ENCODE results near the gene SLC17A6.

- TF ChIP-seq, protein P1, sequence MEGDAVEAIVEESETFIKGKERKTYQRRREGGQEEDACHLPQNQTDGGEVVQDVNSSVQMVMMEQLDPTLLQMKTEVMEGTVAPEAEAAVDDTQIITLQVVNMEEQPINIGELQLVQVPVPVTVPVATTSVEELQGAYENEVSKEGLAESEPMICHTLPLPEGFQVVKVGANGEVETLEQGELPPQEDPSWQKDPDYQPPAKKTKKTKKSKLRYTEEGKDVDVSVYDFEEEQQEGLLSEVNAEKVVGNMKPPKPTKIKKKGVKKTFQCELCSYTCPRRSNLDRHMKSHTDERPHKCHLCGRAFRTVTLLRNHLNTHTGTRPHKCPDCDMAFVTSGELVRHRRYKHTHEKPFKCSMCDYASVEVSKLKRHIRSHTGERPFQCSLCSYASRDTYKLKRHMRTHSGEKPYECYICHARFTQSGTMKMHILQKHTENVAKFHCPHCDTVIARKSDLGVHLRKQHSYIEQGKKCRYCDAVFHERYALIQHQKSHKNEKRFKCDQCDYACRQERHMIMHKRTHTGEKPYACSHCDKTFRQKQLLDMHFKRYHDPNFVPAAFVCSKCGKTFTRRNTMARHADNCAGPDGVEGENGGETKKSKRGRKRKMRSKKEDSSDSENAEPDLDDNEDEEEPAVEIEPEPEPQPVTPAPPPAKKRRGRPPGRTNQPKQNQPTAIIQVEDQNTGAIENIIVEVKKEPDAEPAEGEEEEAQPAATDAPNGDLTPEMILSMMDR (IDR thresholded peaks at IDR 0.05; ENCODE audit: low read length): no peak
- no peak for TF ChIP-seq EZH2 (optimal IDR thresholded peaks at IDR 0.05; ENCODE audit: low read depth, low read length)
Observed at GRCh38 chr11:22416462-22416861, 78.3 kb downstream of the SLC17A6 start.

All from MM.1S (cell line).